Keratinocyte (primary cell): Measurements from ENCODE around the gene MMEL1. TPM values are rescaled to one million over a fixed set of nuclear protein-coding genes. Genes with fewer than 3 reads are reported as not detected.

Experiments
- DNase-seq: peaks from one replicate; pipeline ENCODE4 v3.0.0-alpha.2; 2011; ENCODE audit warnings: low read depth, missing footprints, low spot score
- FAIRE-seq: peaks from 2 replicates; lab custom pipeline; 2011; peaks lifted over from hg19 to GRCh38; lab: Jason Lieb, UNC
- H2AFZ ChIP-seq: 2 replicates; pipeline ENCODE4 v1.6.0; 2012; ENCODE audit warnings: low read length, control low read depth, inconsistent platforms; ENCODE audit not compliant: control insufficient read depth
- H3K27ac ChIP-seq: 2 replicates; pipeline ENCODE4 v1.5.1; 2011; ENCODE audit warnings: low read length; ENCODE audit not compliant: control insufficient read depth, insufficient read depth
- H3K27me3 ChIP-seq: 3 replicates; pipeline ENCODE4 v1.6.0; 2011; ENCODE audit warnings: low read length; ENCODE audit not compliant: control insufficient read depth, insufficient read depth; ENCODE audit errors: extremely low read depth
- H3K36me3 ChIP-seq, 2 experiments: 2 replicates in 1 of 2; 3 replicates in 1 of 2; pipeline ENCODE4 v1.5.1; 2011; ENCODE audit warnings: low read length in 2 of 2, mild to moderate bottlenecking in 1 of 2; ENCODE audit not compliant: control insufficient read depth in 2 of 2, insufficient read depth in 2 of 2; ENCODE audit errors: extremely low read depth in 1 of 2
- H3K4me1 ChIP-seq: 3 replicates; pipeline ENCODE4 v1.5.1; 2011; ENCODE audit warnings: low read length; ENCODE audit not compliant: control insufficient read depth, insufficient read depth; ENCODE audit errors: extremely low read depth
- H3K4me2 ChIP-seq: 3 replicates; pipeline ENCODE4 v1.6.0; 2011; ENCODE audit warnings: low read depth, low read length; ENCODE audit not compliant: control insufficient read depth, insufficient read depth; ENCODE audit errors: extremely low read depth
- H3K4me3 ChIP-seq, 3 experiments: fragments of 200-600 bp in 1 of 3; sonication (generic) in 1 of 3; 2 replicates in 2 of 3; 3 replicates in 1 of 3; pipeline ENCODE4 v1.5.1; 2011 to 2016; ENCODE audit warnings: low read length in 3 of 3, mild to moderate bottlenecking in 3 of 3, control low read depth in 2 of 3, inconsistent platforms in 1 of 3, low read depth in 1 of 3, mixed read lengths in 1 of 3, mixed run types in 1 of 3, moderate library complexity in 1 of 3; ENCODE audit not compliant: control insufficient read depth in 2 of 3, insufficient read depth in 2 of 3; ENCODE audit errors: extremely low read depth in 1 of 3
- H3K79me2 ChIP-seq: 2 replicates; pipeline ENCODE4 v1.6.0; 2012; ENCODE audit warnings: low read length; ENCODE audit not compliant: control insufficient read depth, insufficient read depth
- H3K9ac ChIP-seq: 3 replicates; pipeline ENCODE4 v1.6.0; 2011; ENCODE audit warnings: low read length; ENCODE audit not compliant: control insufficient read depth, insufficient read depth; ENCODE audit errors: extremely low read depth
- H3K9me1 ChIP-seq: 3 replicates; pipeline ENCODE4 v1.6.0; 2011; ENCODE audit warnings: low read length; ENCODE audit not compliant: control insufficient read depth, insufficient read depth; ENCODE audit errors: extremely low read depth
- H3K9me3 ChIP-seq: 2 replicates; pipeline ENCODE4 v1.5.1; 2012; ENCODE audit warnings: low read depth, low read length; ENCODE audit not compliant: control insufficient read depth
- H4K20me1 ChIP-seq: 3 replicates; pipeline ENCODE4 v1.6.0; 2011; ENCODE audit warnings: low read length; ENCODE audit not compliant: control insufficient read depth, insufficient read depth; ENCODE audit errors: extremely low read depth
- EZH2 ChIP-seq: IDR thresholded peaks from one replicate; pipeline ENCODE4 v1.6.1; 2012; ENCODE audit warnings: inconsistent platforms, mild to moderate bottlenecking, low read length, moderate library complexity
- dilution Hi-C: fragments of 300-500 bp; cut with MboI; formaldehyde crosslinking; loops from one replicate; pipeline ENCODE4 v1.7.0; 2020; ENCODE audit warnings: low sequenced_read_pairs; ENCODE audit not compliant: extremely low pct_ligation_motif_present
- polyA plus RNA-seq, 5 experiments: library from polyadenylated mRNA; depleted of rRNA in 3 of 5; stranded (reverse) in 3 of 5; stranded (forward) in 1 of 5; unstranded in 1 of 5; fragments of >200 nt; gene quantifications; 1 replicate in 1 of 5; 2 replicates in 3 of 5; 3 replicates in 1 of 5; pipeline versions ENCODE4 v1.2.1 to v1.2.3, GENCODE V29; 2011 to 2012; ENCODE audit warnings: missing spikeins in 2 of 5, low read depth in 1 of 5, low replicate concordance in 1 of 5
- TF ChIP-seq, protein P1 (sequence below), 3 experiments: IDR thresholded peaks in 1 of 3; conservative IDR thresholded peaks in 1 of 3; optimal IDR thresholded peaks in 1 of 3; 2 replicates in 2 of 3; 3 replicates in 1 of 3; pipeline versions ENCODE3 to v1.5.1; 2011; ENCODE audit warnings: low read length in 3 of 3, mild to moderate bottlenecking in 3 of 3, moderate library complexity in 2 of 3, control low read depth in 1 of 3, inconsistent platforms in 1 of 3; ENCODE audit not compliant: insufficient read depth in 2 of 3; ENCODE audit errors: extremely low read depth in 1 of 3

The MMEL1 gene
- polyA plus RNA-seq, 1 donor (not counting 4 experiments of a cell fraction or from before 2014, with no cell fraction given), result not detected

DNA sequence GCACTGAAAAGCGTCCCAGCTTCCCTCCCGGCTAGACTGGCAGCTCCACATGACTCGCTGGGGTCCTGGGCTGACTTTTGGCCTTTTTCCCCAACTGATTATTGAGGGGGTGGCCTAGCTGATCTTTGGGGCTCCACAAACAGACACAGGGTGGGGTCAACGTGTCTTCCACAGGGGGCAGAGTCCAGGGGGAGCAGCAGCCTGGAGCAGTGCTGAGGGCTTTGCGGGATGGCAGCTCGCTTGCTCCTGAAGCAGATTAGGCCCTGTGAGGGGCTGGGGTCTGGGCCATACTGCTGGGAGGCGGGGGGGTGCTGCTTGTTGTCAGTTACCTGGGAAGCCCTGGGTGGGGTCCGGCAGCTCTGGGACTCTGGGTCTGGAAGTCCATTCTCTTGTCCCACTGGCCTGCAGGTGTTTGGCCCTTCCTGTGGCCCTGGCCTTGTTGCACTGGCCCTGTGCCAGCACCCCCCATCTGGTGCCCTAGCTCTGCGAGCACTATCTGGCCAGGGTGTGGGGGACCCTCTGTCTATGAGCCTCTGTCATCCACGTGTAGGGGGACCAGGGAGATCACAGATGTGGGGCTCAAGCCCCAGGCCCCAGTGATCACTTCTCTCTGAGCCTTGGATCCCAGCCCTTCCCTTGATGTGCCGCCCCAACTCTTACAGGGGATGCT is 90.4 kb downstream of the MMEL1 start:
- H3K27me3 ChIP-seq, result no peaks in the 10 kb centered on the region
- H3K9me3 ChIP-seq, result no peaks in the 10 kb centered on the region
- H3K27ac ChIP-seq, result no peak overlapping the region

DNA sequence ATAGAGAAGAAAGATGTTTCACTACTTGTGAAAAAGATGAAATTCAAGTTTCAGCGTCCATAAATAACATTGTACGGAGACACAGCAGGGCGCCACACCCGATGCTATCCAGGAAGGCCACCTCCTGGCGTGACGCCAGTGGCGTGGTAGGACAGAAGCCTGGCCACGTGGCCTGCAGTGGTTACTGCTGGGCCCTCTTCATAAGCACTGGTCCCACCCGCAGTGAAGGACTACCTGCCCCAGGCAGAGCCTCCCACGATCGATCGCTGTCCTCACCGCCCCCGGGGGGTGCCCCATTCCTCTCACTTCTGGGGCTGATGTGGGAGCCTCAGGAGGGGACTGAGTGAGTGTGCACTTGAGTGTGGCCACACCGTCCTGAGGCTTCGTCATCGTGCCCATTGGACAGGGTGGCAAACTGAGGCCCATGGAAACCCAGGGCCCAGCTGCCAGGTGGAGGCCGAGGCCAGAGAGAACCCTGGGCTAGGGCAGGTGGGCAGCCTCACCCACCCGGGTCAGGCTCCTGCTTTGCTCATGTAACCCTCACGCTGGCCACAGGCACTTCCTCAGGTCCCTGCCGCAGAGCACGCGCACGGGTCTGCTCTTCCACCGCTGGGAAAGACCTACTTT is 91.1 kb downstream of the MMEL1 start:
- Histone ChIP-seq H3K36me3 (no peaks in the 10 kb centered on the region), H3K9me3 (no peaks in the 10 kb centered on the region), H3K27me3 (no peaks in the 10 kb centered on the region), H3K27ac (no peak overlapping the region), H4K20me1 (no peaks in the 10 kb centered on the region), H3K4me3 (no peak overlapping the region), H3K9me1 (no peaks in the 10 kb centered on the region), H3K9ac (no peak overlapping the region), H2AFZ (no peak overlapping the region), H3K4me1 (peaks cover 21% of the 10 kb centered on the region), H3K79me2 (no peaks in the 10 kb centered on the region), H3K4me2 (no peak overlapping the region)
- DNase-seq (no peak), FAIRE-seq (no peak)
- no peak for TF ChIP-seq EZH2
- TF ChIP-seq, protein P1, sequence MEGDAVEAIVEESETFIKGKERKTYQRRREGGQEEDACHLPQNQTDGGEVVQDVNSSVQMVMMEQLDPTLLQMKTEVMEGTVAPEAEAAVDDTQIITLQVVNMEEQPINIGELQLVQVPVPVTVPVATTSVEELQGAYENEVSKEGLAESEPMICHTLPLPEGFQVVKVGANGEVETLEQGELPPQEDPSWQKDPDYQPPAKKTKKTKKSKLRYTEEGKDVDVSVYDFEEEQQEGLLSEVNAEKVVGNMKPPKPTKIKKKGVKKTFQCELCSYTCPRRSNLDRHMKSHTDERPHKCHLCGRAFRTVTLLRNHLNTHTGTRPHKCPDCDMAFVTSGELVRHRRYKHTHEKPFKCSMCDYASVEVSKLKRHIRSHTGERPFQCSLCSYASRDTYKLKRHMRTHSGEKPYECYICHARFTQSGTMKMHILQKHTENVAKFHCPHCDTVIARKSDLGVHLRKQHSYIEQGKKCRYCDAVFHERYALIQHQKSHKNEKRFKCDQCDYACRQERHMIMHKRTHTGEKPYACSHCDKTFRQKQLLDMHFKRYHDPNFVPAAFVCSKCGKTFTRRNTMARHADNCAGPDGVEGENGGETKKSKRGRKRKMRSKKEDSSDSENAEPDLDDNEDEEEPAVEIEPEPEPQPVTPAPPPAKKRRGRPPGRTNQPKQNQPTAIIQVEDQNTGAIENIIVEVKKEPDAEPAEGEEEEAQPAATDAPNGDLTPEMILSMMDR (optimal IDR thresholded peaks at IDR 0.05 in 1 of 3, IDR thresholded peaks at IDR 0.05 in 1 of 3, conservative IDR thresholded peaks at IDR 0.05 in 1 of 3; ENCODE audit: extremely low read depth in 1 of 3, insufficient read depth in 2 of 3, low read length in 3 of 3), result no peak
- dilution Hi-C loops, result no loop called here

More for the DNA sequence above, 90.4 kb downstream of the MMEL1 start:
- DNase-seq (no peak), FAIRE-seq (no peak)
- Histone ChIP-seq H4K20me1 (no peaks in the 10 kb centered on the region), H3K9ac (no peak overlapping the region), H3K4me1 (peaks cover 21% of the 10 kb centered on the region), H3K4me3 (no peak overlapping the region), H2AFZ (no peak overlapping the region), H3K79me2 (no peaks in the 10 kb centered on the region), H3K9me1 (no peaks in the 10 kb centered on the region), H3K4me2 (no peak overlapping the region), H3K36me3 (no peaks in the 10 kb centered on the region)
- dilution Hi-C loops, result no loop called here
- TF ChIP-seq EZH2, result no peak
- TF ChIP-seq, protein P1 (optimal IDR thresholded peaks at IDR 0.05 in 1 of 3, IDR thresholded peaks at IDR 0.05 in 1 of 3, conservative IDR thresholded peaks at IDR 0.05 in 1 of 3; ENCODE audit: extremely low read depth in 1 of 3, insufficient read depth in 2 of 3, low read length in 3 of 3), result no peak
